GM12864 (cell line): ENCODE data around the gene RARRES1.
A peak's percentile ranks its signal among the peaks of the same experiment; 100 is the strongest.

Experiments
- DNase-seq: peaks from one replicate; pipeline ENCODE4 v3.0.0-alpha.2; 2011; ENCODE audit warnings: low read depth
- H3K4me3 ChIP-seq: 2 replicates; pipeline ENCODE4 v1.5.1; 2011; ENCODE audit warnings: mild to moderate bottlenecking, low read depth, low read length, control low read depth
- CTCF ChIP-seq: IDR thresholded peaks from 2 replicates; pipeline ENCODE4 v1.5.1; 2011; ENCODE audit warnings: low read depth, mild to moderate bottlenecking, moderate library complexity, low read length, control low read depth, inconsistent platforms; ENCODE audit errors: missing control alignments

Gene RARRES1

GRCh38 chr3:158679547-158680000 lies 52.7 kb downstream of the RARRES1 start:
- no peak for TF ChIP-seq CTCF
- DNase-seq, result no peak
- no peak overlapping the region for H3K4me3 ChIP-seq

DNA sequence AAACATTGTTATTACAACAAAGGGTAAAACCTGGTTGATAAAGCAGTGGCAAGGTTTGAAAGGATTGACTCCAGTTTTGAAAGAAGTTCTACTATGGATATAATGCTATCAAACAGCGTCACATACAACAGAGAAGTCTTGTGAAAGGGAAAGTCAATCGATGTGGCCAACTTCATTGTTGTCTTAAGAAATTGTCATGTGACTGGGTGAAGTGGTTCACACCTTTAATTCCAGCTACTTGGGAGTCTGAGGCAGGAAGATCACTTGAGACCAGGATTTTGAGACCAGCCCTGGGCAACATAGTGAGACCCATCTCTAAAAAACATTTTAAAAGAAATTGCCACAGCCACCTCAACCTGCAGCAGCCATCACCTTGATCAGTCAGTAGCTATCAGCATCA lies 53.6 kb downstream of the RARRES1 start:
- H3K4me3 ChIP-seq, result no peak overlapping the region
- no peak for TF ChIP-seq CTCF
- DNase-seq, result no peak

GRCh38 chr3:158672215-158673176 lies 59.8 kb downstream of the RARRES1 start, which contains the start of gene LXN:
Gene LXN, minus strand, starts transcription at chr3:158672648. Its CDS starts 170 bp downstream, at chr3:158672478.
- peak; percentile 65 for DNase-seq
- H3K4me3 ChIP-seq, result peak within 1 kb of the TSS; percentile 68
- peak; percentile 71 for TF ChIP-seq CTCF

- no peak for TF ChIP-seq CTCF
- DNase-seq, result no peak
- peak overlapping the region; percentile 68 for H3K4me3 ChIP-seq
These were observed 60.4 kb downstream of the RARRES1 start for GRCh38 chr3:158671821-158672214.

GRCh38 chr3:158668506-158668905 lies 63.8 kb downstream of the RARRES1 start:
- no peak for TF ChIP-seq CTCF
- DNase-seq, result no peak
- no peak overlapping the region for H3K4me3 ChIP-seq

GRCh38 chr3:158666416-158666815 lies 65.8 kb downstream of the RARRES1 start:
- TF ChIP-seq CTCF, result no peak
- no peak for DNase-seq
- no peak overlapping the region for H3K4me3 ChIP-seq
